ENCODE measurements around the gene HP.
"Not testable (repeated sequence)": the region's sequence is repeated elsewhere in the genome, so short reads cannot be mapped to it uniquely, and the experiment has no call there.

The HP gene, protein sequence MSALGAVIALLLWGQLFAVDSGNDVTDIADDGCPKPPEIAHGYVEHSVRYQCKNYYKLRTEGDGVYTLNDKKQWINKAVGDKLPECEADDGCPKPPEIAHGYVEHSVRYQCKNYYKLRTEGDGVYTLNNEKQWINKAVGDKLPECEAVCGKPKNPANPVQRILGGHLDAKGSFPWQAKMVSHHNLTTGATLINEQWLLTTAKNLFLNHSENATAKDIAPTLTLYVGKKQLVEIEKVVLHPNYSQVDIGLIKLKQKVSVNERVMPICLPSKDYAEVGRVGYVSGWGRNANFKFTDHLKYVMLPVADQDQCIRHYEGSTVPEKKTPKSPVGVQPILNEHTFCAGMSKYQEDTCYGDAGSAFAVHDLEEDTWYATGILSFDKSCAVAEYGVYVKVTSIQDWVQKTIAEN

DNA sequence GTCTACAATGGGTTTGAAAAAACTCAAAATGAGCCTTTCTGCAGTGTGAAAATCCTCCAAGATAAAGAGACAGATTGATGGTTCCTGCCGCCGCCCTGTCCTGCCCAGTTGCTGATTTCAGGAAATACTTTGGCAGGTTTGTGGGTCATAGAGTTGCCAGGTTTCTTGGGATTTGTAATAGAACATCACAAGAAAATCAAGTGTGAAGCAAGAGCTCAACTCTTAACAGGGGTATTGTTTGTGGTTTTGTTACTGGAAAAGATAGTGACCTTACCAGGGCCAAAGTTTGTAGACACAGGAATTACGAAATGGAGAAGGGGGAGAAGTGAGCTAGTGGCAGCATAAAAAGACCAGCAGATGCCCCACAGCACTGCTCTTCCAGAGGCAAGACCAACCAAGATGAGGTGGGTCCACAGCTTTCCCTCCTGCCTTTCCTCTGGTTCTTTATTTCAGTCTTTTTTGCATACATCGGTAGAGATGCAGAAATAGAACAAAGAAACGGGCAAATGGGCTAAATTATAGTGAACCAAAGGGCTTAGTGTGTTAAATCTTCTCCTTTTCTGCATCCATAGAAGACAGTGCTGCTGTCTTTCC is at the start of gene HP:
Gene HP, plus strand, starts transcription at position 252 of the 594 bp plus-strand sequence. Its CDS starts 148 bp downstream, at position 400.
- not testable (repeated sequence) for DNase-seq (ENCODE audit: low read depth in 2 of 2)

DNA sequence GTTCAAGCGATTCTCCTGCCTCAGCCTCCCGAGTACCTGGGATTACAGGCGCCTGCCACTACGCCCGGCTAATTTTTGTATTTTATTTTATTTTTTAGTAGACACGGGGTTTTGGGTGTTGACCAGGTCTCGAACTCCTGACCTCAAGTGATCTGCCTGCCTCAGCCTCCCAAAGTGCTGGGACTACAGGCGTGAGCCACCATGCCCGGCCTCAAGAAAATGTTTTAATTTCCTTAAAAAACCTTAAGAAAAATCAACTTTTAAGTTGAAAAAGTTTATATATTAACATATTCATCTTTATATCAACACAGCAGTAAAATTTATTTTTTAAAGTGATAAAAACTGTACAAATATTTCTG is 46.3 kb upstream of the HP start:
- not testable (repeated sequence) for DNase-seq (ENCODE audit: low read depth in 2 of 2)

DNA sequence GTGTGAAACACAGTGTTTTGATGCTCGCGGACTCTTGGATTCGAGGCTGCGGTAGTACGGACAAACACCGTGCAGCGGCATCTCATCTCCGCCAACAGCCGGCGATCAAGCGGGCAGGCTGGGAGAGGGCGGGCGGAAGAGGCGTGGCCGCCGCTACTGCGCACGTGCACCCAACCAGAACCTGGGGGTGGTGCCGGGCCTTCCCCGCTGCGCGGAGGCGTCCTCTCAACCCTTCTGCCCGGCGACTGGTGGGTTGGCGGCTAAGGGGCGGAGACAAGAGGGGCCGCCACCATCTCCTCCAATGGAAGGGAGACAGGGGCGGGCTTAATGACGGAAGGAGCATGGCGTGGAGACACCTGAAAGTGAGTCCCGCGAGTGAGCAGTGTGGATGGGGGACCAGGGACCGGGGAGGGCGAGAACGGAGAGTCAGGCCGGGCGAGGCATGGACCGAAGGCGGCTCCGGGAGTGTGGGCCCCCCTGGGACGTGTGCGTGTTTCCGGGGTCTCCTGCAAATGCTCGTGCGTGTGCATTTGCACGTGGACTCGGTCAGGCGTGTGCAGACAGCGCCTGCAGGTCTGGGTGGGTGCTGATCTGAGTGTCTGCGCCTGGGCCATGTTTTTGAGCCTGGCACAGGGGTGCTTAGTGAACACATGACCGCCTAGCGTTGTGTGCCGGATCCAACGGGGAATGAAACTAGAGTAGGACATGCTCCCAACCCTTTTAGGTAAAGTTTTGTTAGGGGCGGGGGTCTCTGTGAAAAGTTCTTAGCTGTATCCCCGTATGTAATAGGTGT is 45.7 kb upstream of the HP start, which contains the start of gene DHODH:
Gene DHODH, plus strand, starts transcription at position 321 of the 793 bp plus-strand sequence. Its CDS starts 21 bp downstream, at position 342.
- DNase-seq (ENCODE audit: low read depth in 2 of 2), result peak; percentile 95 to 96

DNA sequence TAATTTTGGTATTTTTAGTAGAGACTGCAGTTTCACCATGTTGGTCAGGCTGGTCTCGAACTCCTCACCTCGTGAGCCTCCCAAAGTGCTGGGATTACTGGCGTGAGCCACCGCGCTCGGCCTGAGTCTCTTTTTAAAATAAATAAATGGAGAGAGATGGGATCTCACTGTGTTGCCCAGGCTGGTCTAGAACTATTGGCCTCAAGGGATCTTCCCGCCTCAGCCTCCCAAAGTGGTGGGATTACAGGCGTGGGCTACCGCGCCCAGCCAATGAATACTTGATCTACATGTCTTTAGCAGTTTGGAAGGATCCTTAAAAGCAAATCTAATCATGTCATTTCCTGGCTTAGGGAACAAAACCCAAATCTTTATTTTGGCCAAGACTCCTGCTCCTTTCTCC is 44.5 kb upstream of the HP start:
- no peak for DNase-seq (ENCODE audit: low read depth in 2 of 2)

DNA sequence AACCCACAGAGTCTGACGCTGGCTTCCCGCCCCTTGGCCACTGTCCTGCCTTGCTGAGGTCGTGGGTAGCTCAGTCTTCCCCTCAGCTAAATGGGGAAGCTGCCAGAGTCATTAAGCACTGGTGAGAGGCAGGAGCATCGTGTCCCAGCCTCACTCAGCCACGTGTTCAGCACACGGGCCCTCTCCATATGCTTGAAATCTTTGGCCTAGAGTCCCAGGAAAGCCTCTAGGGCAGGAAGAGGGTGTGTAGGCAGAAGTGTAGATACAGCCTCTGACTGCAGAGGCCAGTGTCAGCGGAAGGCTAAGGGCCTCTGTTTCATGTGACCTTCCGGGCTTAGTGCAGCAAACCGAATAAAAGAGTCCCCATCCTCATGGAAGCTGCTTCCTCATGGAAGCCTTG is 41.7 kb upstream of the HP start:
- no peak for DNase-seq (ENCODE audit: low read depth in 2 of 2)

DNA sequence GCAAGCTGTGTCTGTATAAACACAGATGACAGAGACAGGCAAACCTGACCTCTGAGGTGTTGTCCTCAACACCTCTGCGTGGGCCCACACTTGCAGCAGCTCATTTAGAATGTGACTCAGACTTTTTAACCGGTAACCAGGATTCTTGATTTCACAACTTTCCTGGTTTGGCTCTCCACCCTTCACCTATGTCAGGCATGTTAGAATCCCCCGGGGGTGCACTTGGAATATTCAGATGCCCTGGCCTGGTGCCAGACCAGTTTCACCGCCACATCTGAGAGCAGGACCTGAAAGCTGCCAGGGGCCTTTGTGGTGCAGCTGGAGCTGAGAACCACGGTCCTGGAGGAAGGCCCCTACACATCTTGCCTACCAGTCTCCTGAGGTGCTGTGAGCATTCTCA is 40.9 kb upstream of the HP start:
- peak in 1 of 2 donors; percentile 16 for DNase-seq (ENCODE audit: low read depth in 2 of 2)

DNA sequence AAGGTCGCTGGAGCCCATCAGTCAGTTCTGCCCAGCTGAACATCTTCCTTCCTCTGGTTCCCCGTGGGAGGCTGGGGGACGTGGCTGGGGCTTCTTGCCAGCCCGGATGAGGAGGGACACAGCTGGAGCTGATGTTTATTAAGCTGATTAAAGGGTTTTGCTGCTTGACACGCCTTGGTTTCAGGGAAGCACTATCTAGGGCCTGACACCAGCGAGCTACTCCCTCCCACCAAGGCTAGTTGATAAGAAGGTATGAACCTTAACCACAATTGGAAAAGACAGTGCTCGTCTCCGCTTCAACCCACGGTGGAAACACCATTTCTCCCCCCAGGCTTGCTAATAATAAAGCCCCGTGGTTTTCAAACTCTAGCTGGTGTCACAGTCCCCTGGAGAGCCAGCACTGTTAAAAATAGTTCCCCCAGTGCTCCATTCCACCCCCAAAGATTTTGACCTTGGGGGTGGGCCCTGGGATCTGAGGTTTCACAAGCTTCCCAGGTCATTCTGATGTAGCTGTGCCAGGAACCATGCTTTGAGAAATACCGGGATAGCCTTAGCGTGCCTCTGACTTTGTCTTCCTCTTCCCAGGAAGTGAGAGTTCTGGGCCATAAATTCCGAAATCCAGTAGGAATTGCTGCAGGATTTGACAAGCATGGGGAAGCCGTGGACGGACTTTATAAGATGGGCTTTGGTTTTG is 40.3 kb upstream of the HP start:
- no peak for DNase-seq (ENCODE audit: low read depth in 2 of 2)

DNA sequence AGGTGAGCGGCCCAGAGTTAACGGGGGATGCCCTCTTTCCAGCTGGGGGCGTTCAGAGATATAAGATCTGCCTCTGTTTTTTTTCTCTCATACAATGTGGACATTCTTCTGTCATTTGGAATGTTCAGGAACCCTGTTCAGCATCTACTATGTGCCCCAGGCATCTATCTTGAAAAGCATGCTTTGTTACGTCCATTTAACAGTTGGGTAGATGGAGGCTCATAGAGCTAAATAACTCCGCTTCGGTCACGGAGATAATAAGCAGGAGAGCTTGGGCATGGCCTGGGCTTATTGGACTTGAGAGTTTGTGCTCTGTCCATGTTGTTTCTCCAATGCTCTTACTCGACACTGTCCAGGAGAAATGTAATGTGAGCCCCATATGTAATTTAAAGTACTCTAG is 39.6 kb upstream of the HP start:
- DNase-seq (ENCODE audit: low read depth in 2 of 2), result no peak

DNA sequence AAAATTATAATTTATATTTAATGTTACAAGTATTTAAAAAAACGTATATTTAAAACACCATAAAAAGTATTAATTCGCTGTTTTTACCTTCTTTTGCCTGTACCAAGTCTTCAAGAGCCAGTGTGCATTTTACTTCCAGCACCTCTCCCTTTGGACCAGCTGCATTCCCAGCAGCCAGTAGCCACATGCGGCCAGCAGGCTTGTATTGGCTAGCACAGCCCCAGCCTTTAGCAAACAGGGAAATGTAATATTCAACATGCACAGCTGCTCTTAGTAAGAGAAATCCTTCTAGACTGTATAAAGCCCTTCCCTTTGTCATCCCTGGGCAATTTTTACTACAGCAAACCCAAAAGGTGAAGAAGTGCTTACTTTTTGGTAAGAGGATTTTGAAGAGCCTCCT is 39.2 kb upstream of the HP start:
- DNase-seq (ENCODE audit: low read depth in 2 of 2), result no peak

DNA sequence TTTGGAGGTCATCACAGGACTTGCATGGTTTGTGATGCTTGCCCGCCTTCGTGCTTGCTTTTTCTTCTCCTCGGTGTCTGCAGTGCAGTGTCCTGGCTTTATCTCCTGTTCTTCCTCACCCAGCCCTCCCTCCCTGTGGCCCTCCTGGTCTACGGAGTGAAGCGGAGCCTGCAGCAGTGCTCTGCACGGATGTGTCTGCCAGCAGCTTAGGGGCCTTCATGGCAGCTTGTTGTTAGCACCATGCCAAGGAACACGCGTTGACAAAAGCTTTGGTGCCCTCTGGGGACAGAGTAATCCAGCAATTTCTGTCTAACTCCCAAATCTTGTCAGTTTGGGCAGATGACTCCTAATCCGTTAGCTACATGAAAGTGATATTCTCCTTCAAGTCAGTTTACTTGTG is 35.8 kb upstream of the HP start:
- DNase-seq (ENCODE audit: low read depth in 2 of 2), result no peak

DNA sequence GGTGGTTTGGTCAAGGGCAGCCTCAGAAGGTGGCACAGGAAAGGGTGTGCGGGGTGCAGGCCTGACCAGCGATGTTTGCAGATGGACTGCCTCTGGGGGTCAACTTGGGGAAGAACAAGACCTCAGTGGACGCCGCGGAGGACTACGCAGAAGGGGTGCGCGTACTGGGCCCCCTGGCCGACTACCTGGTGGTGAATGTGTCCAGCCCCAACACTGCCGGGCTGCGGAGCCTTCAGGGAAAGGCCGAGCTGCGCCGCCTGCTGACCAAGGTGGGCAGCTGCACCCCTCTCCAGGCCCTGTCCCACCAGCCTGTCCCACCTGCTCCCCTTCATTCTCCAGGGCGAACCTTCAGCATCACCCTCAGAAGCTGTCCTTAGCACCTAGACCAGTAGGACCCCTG is 33.3 kb upstream of the HP start:
- no peak for DNase-seq (ENCODE audit: low read depth in 2 of 2)

DNA sequence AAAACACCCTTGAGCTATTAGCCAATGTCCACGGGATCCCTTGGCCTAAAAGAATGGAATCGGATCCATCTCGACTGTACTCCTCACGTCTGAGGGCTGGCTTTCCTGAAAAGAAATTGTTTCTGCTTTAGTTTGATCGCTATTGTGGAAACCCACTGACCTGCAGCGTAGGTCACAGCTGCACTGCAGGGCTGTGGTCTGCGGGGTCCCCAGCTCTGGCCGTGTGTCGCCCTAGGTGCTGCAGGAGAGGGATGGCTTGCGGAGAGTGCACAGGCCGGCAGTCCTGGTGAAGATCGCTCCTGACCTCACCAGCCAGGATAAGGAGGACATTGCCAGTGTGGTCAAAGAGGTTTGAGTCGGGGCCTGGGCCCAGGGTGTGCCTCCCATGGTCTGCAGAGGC is 32.2 kb upstream of the HP start:
- DNase-seq (ENCODE audit: low read depth in 2 of 2), result no peak

DNA sequence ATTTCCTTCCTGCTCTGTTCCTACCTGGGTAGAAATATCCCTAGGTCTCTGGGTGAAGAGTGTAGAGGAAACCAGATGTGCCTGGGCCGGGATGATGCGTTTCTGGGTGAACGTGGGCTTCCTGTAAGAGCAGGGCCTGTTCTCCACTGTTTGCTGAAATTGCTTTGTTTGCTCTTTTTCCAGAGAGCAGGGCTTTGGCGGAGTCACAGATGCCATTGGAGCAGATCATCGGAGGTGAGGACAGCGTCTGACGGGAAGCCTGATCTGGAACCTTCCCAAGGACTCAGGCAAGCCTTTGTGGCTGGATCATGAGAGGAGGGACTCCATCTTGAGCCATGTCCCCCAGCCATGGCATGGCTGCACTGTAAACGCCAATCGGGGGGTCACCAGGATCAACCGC is 30.3 kb upstream of the HP start:
- no peak for DNase-seq (ENCODE audit: low read depth in 2 of 2)

DNA sequence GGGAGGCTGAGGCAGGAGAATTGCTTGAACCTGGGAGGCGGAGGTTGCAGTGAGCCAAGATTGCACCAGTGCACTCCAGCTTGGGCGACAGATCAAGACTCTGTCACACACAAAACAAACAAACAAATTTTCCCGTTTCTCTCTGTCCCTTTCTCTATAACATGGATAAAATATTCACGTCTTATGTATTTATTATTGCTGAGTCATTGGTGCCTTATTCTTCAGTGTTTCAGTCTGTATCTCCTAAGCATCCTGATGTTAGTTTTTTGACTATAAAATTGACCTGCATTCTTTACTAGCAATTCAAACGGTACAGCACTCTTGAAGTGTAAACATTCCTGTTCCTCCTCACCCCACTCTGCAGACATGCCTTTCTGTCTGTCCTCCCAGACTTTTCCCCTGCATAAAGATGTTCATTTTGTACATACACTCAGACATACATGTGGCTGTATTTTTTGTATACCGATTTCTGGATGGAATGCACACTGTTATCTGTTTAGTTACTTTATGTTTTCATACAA is 29.4 kb upstream of the HP start:
- DNase-seq (ENCODE audit: low read depth in 2 of 2), result no peak

DNA sequence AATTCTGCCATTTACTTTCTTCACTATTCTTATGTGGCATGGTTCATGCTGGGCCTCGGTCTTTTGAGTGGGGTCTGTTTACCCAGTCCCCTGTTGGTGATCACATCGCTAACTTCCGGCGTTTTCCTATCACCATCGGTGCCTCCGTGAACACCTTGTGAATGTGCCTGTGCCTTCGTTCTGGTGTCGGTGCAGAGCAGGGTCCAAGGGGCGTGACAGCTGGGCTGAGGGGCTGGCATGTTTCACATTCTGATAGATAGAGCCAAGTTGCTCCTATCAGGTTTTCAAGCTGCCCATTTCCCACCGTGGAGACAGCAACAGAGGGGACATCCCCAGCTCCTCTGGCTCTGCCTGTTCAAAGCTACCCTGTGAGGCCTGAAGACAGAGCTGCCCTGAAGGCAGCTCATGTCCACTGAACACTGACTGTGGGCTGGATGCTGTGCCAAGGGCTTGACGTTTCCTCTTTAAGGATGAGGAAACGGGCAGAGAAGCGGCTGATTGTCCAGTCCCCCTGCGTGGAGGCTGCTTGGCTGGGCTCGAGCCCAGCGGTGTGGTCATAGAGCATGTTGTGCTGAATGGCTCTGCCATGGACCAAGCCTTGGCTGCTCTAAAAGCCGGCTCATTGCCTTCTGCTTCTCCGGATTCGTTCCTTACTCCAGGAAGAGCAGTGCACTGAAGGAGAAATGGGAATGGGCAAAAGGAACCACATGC is 28.7 kb upstream of the HP start:
- DNase-seq (ENCODE audit: low read depth in 2 of 2), result no peak

DNA sequence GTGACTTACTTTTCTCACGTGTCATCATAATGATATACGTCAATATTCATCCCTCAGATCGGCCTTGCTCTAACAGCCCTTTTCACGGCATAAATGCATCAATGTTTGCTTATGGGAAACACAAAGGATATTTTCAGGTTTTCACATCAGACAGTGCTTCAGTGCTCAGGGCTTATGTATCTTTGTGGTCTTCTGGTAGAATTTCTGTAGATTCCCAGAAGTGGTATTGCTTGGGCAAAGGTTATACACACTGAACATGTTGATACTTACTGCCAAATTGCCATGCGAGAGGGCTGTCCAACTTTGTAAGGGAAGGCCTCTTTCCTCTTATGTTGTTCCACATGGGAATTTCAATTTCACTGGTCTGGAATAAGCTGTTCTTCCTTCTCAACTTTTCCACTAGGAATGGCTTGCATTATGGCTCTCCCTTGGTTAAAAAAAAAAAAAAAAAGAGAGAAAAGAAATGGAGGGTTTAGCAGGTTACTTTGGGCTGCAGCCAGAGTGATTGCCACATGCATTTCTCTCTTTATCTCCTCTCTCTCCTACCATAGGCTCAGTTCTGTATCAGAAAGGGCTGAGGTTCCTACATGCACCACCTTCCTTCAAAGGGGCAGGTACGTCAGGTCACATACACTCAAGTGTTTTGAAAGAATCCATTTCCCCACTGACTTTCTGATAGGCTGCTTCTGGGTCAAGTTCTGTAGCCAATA is 26.5 kb upstream of the HP start:
- DNase-seq (ENCODE audit: low read depth in 2 of 2), result no peak

DNA sequence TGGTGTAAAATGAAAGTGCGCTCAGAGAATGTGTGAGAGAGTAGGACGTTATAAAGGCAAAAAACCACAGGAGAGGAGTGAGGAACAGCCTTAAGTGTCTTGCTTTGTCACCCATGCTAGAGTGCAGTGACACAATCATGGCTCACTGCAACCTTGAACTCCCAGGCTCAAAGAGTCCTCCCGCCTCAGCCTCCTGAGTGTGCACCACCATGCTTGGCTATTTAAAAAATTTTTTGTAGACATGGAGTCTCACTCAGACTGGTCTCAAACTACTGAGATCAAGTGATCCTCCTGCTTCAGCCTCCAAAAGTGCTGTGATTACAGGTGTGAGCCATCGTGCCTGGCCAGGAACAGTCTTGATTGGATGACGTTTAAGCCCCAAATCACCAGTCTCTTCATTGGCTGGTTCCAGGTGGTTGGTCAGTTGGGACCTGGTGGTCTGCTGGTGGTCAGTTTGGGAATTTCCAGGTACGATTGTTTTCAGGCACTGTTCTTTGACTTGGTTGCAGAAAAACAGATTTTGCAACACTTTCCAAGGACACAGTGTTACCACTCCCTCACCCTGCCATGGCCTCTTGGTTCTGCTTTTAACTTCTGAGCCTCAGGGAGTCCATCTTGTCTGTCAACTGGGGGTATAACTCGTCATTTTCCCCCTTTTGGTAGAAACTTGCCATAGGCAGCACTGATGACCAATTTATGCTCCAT is 24.6 kb upstream of the HP start:
- no peak for DNase-seq (ENCODE audit: low read depth in 2 of 2)

DNA sequence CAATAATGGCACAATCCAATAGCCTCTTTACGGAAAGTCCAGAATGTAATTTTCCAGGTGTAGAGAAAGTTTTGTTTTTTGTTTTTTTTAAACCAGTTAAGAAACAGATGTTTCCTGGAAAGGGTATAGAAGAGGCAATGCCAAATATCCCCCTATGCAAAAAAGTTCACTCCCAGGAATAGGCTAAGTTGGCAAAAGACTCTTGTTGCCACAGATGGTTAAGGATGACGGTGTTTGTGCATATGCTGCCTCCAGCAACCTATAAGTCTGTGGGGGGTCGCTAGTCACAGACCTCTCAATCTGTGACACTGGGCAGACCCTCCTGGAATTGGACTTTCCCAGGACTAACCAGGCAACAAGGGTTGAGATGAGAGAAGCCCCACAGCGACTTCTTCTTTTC is 20.9 kb upstream of the HP start:
- no peak for DNase-seq (ENCODE audit: low read depth in 2 of 2)

DNA sequence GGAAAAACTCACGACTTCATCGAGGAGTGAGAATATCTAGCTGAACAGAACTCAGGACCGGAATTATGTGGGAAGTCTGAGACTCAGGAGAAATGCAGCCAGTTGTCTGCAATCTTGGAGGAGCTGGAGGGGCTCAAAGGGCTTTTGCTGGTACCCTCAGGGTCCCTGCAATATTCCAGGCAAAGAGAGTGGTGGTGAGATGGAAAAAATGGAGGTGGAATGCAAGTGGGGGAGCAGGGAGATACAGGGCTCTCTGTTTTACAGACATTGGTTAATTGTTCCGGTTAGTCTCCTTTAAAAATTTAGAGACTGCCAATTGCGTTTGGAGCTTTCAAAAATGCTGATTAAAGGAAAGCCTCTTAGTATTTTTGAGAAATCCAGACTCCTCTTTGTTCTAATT is 18.2 kb upstream of the HP start:
- DNase-seq (ENCODE audit: low read depth in 2 of 2), result no peak

DNA sequence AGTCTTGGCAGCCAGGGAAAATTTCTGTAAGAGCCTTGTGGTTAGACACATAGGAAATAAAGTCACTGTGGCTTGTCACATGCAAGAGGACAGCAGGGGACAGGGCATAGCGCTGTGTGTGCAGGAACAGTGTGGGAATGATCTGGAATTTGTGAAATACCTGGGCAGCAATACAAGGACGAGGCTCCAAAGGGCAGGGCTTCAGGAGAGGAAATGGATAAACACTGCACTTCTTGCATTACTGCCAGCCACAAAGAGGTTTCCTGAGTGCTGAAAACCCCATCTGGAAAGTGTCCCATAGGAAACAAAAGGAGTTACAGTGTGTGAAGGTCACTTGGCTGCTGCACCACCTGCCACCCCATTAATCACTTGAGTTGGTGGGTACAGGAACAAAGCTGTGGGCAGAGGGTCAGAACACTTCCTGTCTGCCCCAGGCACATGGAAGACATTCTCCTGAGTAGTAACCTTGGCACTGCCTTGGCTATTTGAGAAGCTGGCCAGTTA is 12.1 kb upstream of the HP start:
- DNase-seq (ENCODE audit: low read depth in 2 of 2), result no peak

Data from stimulated activated CD8-positive, alpha-beta memory T cell treated with anti-CD3 and anti-CD28 coated beads, Interleukin-2, amount 100 ng/mL, for 48 hours (primary cell).